Natural killer cell (primary cell): ENCODE results near the gene ATP2C2. TPM values are rescaled to one million over a fixed set of nuclear protein-coding genes. Genes with fewer than 3 reads are reported as not detected.

ENCODE experiments used
- ATAC-seq, 3 donors: fragments of 150-1000 bp in 2 of 3; fragments of 200-7000 bp in 1 of 3; cut with Tn5 transposase; 1 replicate in 1 of 3; 2 replicates in 2 of 3; pipeline ENCODE4 v1.10.0; 2021; ENCODE audit warnings: mild to moderate bottlenecking in 2 of 3, moderate library complexity in 2 of 3
- DNase-seq, 2 donors: peaks; one replicate each; pipeline versions ENCODE4 v3.0.0 to v3.0.0-alpha.2; 2013 to 2021; ENCODE audit warnings: mixed read lengths in 1 of 2
- H3K27ac ChIP-seq: one replicate; pipeline ENCODE4 v1.5.1; 2013; ENCODE audit warnings: mild to moderate bottlenecking, low read length
- H3K27me3 ChIP-seq: one replicate; pipeline ENCODE4 v1.6.1; 2013; ENCODE audit warnings: low read length; ENCODE audit not compliant: control insufficient read depth, insufficient read depth
- H3K36me3 ChIP-seq: one replicate; pipeline ENCODE4 v1.6.1; 2013; ENCODE audit warnings: low read length; ENCODE audit not compliant: control insufficient read depth, insufficient read depth
- H3K4me1 ChIP-seq: one replicate; pipeline ENCODE4 v1.6.1; 2013; ENCODE audit warnings: low read length; ENCODE audit not compliant: control insufficient read depth, insufficient read depth
- H3K4me3 ChIP-seq: one replicate; pipeline ENCODE4 v1.5.1; 2013; ENCODE audit warnings: low read length
- H3K9me3 ChIP-seq: one replicate; pipeline ENCODE4 v1.6.1; 2013; ENCODE audit warnings: low read length; ENCODE audit not compliant: control insufficient read depth, insufficient read depth
- H3K27ac Mint-ChIP-seq, 2 donors: one replicate each; pipeline ENCODE4 v1.8.0; 2022; ENCODE audit warnings: mild to moderate bottlenecking in 2 of 2, mixed read lengths in 2 of 2, moderate library complexity in 1 of 2
- H3K27me3 Mint-ChIP-seq, 2 donors: one replicate each; pipeline ENCODE4 v1.8.0; 2022; ENCODE audit warnings: low read depth in 2 of 2, mixed read lengths in 2 of 2
- H3K36me3 Mint-ChIP-seq: one replicate; pipeline ENCODE4 v1.8.0; 2022; ENCODE audit warnings: mixed read lengths
- H3K4me1 Mint-ChIP-seq, 2 donors: one replicate each; pipeline ENCODE4 v1.8.0; 2022; ENCODE audit warnings: mixed read lengths in 2 of 2
- H3K4me3 Mint-ChIP-seq: one replicate; pipeline ENCODE4 v1.8.0; 2022; ENCODE audit warnings: mild to moderate bottlenecking, moderate library complexity, mixed read lengths
- H3K9me3 Mint-ChIP-seq, 2 donors: one replicate each; pipeline ENCODE4 v1.8.0; 2022; ENCODE audit warnings: mixed read lengths in 2 of 2
- CTCF ChIP-seq: fragments of 200-600 bp; IDR thresholded peaks from one replicate; pipeline ENCODE4 v1.8.0; 2022; ENCODE audit warnings: antibody characterized with exemption
- WGBS: methylation state at CpG from one replicate; pipeline ENCODE4 v1.1.7; 2013; ENCODE audit warnings: missing lambda C conversion rate; ENCODE audit not compliant: insufficient coverage; 5-methylcytosine and 5-hydroxymethylcytosine counted together
- intact Hi-C: fragments of 100-400 bp; cut with micrococcal nuclease; formaldehyde crosslinking; loops from one replicate; pipeline ENCODE4 v1.14.2; 2022
- total RNA-seq, 4 donors: library from RNA; stranded (reverse); fragments of 120-200 nt in 1 of 4; gene quantifications; one replicate each; pipeline versions ENCODE4 v1.2.3 to v1.2.4, GENCODE V29; 2013 to 2022

The ATP2C2 gene
- total RNA-seq, 3 donors from 2014 or later (not counting 1 experiment from before 2014, with no cell fraction given): not detected

GRCh38 chr16:84501077-84501735, 132.9 kb downstream of the ATP2C2 start:
- no peaks in the 10 kb centered on the region for H3K9me3 Mint-ChIP-seq
- H3K4me3 ChIP-seq: no peak overlapping the region
- no peaks in the 10 kb centered on the region for H3K27me3 ChIP-seq
- 91% methylated on average over 12 of the region's 12 CpGs for WGBS
- H3K36me3 ChIP-seq: peaks cover 2% of the 10 kb centered on the region
- no peaks in the 10 kb centered on the region for H3K27me3 Mint-ChIP-seq
- intact Hi-C loops: no loop called here
- TF ChIP-seq CTCF: no peak
- ATAC-seq: no peak
- no peaks in the 10 kb centered on the region for H3K9me3 ChIP-seq
- no peaks in the 10 kb centered on the region for H3K36me3 Mint-ChIP-seq
- H3K4me3 Mint-ChIP-seq: no peak overlapping the region
- no peak overlapping the region for H3K27ac Mint-ChIP-seq
- no peak for DNase-seq
- no peak overlapping the region for H3K27ac ChIP-seq
- H3K4me1 Mint-ChIP-seq: peaks cover 5 to 22% of the 10 kb centered on the region in 2 donors
- peaks cover 25% of the 10 kb centered on the region for H3K4me1 ChIP-seq

GRCh38 chr16:84502075-84502474, 133.7 kb downstream of the ATP2C2 start:
- no peaks in the 10 kb centered on the region for H3K36me3 Mint-ChIP-seq
- no peak overlapping the region for H3K27ac Mint-ChIP-seq
- no peak overlapping the region for H3K4me3 Mint-ChIP-seq

GRCh38 chr16:84502581-84502980, 134.2 kb downstream of the ATP2C2 start:
- Mint-ChIP-seq H3K4me3 (no peak overlapping the region), H3K9me3 (no peaks in the 10 kb centered on the region), H3K27ac (peak overlapping the region in 1 of 2 donors; percentile 27), H3K36me3 (no peaks in the 10 kb centered on the region), H3K4me1 (peaks cover 5 to 30% of the 10 kb centered on the region in 2 donors), H3K27me3 (peaks cover 0 to 2% of the 10 kb centered on the region in 2 donors)
- H3K4me1 ChIP-seq: peaks cover 37% of the 10 kb centered on the region
- H3K9me3 ChIP-seq: no peaks in the 10 kb centered on the region
- H3K27me3 ChIP-seq: no peaks in the 10 kb centered on the region
- 96% methylated on average over 6 of the region's 6 CpGs for WGBS
- intact Hi-C loops: no loop called here
- DNase-seq (no peak), ATAC-seq (no peak)
- no peak overlapping the region for H3K27ac ChIP-seq
- no peak for TF ChIP-seq CTCF
- peaks cover 2% of the 10 kb centered on the region for H3K36me3 ChIP-seq
- H3K4me3 ChIP-seq: no peak overlapping the region

More at GRCh38 chr16:84502075-84502474, 133.7 kb downstream of the ATP2C2 start:
- no peaks in the 10 kb centered on the region for H3K27me3 ChIP-seq
- H3K9me3 ChIP-seq: no peaks in the 10 kb centered on the region
- H3K36me3 ChIP-seq: peaks cover 2% of the 10 kb centered on the region
- H3K9me3 Mint-ChIP-seq: no peaks in the 10 kb centered on the region
- ATAC-seq: no peak
- peaks cover 5 to 27% of the 10 kb centered on the region in 2 donors for H3K4me1 Mint-ChIP-seq
- 89% methylated on average over 13 of the region's 13 CpGs for WGBS
- no peak for DNase-seq
- H3K4me1 ChIP-seq: peaks cover 33% of the 10 kb centered on the region
- H3K27ac ChIP-seq: no peak overlapping the region
- intact Hi-C loops: no loop called here
- TF ChIP-seq CTCF: no peak
- H3K27me3 Mint-ChIP-seq: no peaks in the 10 kb centered on the region
- H3K4me3 ChIP-seq: no peak overlapping the region
